Upper lobe of right lung (tissue), 1 donor: ENCODE measurements around the gene CRMP1. TPM values are rescaled to one million over a fixed set of nuclear protein-coding genes. Genes with fewer than 3 reads are reported as not detected.

ENCODE experiments used
- ATAC-seq: fragments of 200-7000 bp; cut with Tn5 transposase; one replicate; pipeline ENCODE4 v1.9.1; 2020; ENCODE audit warnings: mild to moderate bottlenecking, moderate library complexity
- DNase-seq: peaks from one replicate; pipeline ENCODE4 v3.0.0-alpha.2; 2020
- H3K27ac ChIP-seq: fragments of 200-600 bp; one replicate; pipeline ENCODE4 v1.8.0; 2022
- H3K27me3 ChIP-seq: fragments of 200-600 bp; one replicate; pipeline ENCODE4 v1.8.0; 2022; ENCODE audit warnings: mild to moderate bottlenecking
- H3K36me3 ChIP-seq: fragments of 200-600 bp; one replicate; pipeline ENCODE4 v1.8.0; 2022
- H3K4me1 ChIP-seq: fragments of 200-600 bp; one replicate; pipeline ENCODE4 v1.8.0; 2022
- H3K4me3 ChIP-seq: fragments of 200-600 bp; one replicate; pipeline ENCODE4 v1.8.0; 2022; ENCODE audit warnings: mild to moderate bottlenecking
- H3K9me3 ChIP-seq: fragments of 200-600 bp; one replicate; pipeline ENCODE4 v1.8.0; 2022
- intact Hi-C: fragments of 100-400 bp; cut with DNase I; formaldehyde crosslinking; loops from one replicate; pipeline ENCODE4 v1.11.0; 2022
- total RNA-seq: library from RNA; stranded (reverse); fragmentation: NEBNext Ultra II Directional; extraction: Animal tissue kit (Norgen Biotek cat#: 25700); gene quantifications from one replicate; pipeline ENCODE4 v1.2.1, GENCODE V29; 2021
- TF ChIP-seq, protein P1 (sequence below): fragments of 200-600 bp; IDR thresholded peaks from one replicate; pipeline ENCODE4 v1.8.0; 2022; ENCODE audit warnings: antibody characterized with exemption
- donor health status: DM: no; HTN: yes; CAD: no; lungs with severe emphysema.

Gene CRMP1
- total RNA-seq, 1 donor from 2014 or later: 6.1 TPM

DNA sequence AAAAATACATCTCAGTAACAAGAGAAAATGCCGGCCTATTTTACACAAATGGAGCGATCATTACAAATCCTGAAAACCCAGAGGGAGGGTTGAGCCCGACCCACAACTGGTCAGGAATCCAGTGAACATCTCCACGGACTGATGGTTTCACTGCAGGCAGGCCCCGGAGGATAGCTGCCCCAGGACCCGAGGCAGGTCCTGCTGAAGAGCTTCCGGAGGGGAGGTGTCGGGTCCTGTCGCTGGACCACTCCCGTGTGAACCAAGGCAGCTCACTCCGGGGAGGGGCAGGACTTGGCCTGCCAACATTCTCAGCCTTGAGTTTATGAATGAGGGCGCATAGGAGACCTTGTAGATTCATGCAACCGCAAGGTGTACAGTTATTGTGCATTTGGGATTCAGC is 4.8 kb upstream of the CRMP1 start:
- intact Hi-C loops: no loop called here
- Histone ChIP-seq H3K9me3 (no peaks in the 10 kb centered on the region), H3K27ac (no peak overlapping the region), H3K36me3 (no peaks in the 10 kb centered on the region), H3K4me1 (no peaks in the 10 kb centered on the region), H3K27me3 (peaks cover 25% of the 10 kb centered on the region), H3K4me3 (no peak overlapping the region)
- DNase-seq (no peak), ATAC-seq (no peak)
- TF ChIP-seq, protein P1, sequence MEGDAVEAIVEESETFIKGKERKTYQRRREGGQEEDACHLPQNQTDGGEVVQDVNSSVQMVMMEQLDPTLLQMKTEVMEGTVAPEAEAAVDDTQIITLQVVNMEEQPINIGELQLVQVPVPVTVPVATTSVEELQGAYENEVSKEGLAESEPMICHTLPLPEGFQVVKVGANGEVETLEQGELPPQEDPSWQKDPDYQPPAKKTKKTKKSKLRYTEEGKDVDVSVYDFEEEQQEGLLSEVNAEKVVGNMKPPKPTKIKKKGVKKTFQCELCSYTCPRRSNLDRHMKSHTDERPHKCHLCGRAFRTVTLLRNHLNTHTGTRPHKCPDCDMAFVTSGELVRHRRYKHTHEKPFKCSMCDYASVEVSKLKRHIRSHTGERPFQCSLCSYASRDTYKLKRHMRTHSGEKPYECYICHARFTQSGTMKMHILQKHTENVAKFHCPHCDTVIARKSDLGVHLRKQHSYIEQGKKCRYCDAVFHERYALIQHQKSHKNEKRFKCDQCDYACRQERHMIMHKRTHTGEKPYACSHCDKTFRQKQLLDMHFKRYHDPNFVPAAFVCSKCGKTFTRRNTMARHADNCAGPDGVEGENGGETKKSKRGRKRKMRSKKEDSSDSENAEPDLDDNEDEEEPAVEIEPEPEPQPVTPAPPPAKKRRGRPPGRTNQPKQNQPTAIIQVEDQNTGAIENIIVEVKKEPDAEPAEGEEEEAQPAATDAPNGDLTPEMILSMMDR: no peak

DNA sequence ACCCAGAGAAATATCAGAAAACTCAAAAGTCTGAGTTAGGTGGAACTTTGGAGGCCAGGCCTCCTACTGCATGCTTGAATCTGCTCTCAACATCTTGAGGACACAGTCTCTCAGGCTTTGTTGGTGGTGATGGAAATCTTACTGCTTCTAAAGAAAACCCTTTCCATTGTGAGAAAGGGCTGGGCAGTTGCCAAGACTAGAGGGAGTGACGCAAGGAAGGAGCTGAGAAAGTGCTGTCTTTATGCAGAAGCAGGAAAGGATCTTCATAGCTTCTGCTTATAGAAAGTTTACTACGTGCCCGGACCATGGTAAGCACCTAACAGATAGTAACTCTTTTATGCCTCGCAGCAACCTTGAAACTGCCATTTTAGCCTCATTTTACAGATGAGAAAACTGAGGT is 2.4 kb upstream of the CRMP1 start:
- ATAC-seq (no peak), DNase-seq (no peak)
- TF ChIP-seq, protein P1: no peak
- Histone ChIP-seq H3K4me3 (no peak overlapping the region), H3K36me3 (no peaks in the 10 kb centered on the region), H3K27me3 (peaks cover 37% of the 10 kb centered on the region), H3K9me3 (no peaks in the 10 kb centered on the region), H3K27ac (no peak overlapping the region), H3K4me1 (peaks cover 5% of the 10 kb centered on the region)
- intact Hi-C loops: no loop called here

DNA sequence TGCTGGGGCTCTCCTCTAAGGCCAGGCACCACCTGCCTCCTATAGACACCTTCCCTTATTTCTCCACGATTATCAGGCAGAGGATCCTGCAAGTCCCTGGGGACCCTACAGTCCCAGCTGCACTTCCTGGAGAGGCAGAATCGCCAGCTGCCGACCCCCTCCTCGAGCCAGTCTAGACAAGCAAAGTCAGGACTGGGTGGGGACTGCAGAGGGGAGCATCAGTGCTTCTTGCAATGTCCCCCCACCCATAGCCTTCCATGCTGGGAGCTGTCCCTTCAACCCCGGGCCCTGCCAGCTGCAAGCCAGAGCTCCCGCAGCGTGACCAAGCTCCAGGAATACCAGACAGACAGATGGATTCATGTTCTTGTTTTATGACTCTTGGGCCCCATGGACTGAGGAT is 1.4 kb upstream of the CRMP1 start:
- Histone ChIP-seq H3K27ac (no peak overlapping the region), H3K27me3 (peaks cover 48% of the 10 kb centered on the region), H3K4me3 (no peak overlapping the region), H3K36me3 (no peaks in the 10 kb centered on the region), H3K9me3 (no peaks in the 10 kb centered on the region), H3K4me1 (peaks cover 5% of the 10 kb centered on the region)
- intact Hi-C loops: no loop called here
- ATAC-seq (no peak), DNase-seq (no peak)
- TF ChIP-seq, protein P1: no peak

DNA sequence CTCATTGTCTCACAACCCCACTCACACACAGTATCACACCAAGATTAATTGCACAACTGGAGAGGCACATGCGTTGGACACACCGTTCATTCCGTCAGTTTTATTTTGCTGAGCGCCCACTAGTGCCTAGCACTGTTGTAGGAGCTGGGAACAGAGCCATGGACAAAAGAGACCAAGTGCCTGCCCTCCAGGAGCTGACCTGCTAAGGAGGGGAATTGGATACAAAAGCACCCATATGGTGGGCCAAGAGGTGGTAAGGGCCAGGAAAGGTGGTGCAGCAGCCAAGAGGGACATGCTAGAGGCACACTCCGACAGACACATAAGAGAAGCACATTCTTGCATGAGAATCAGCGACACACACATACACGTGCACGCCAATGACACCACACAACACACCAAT is 705 bp upstream of the CRMP1 start:
- H3K27me3 ChIP-seq: peaks cover 54% of the 10 kb centered on the region
- intact Hi-C loops: no loop called here
- H3K4me1 ChIP-seq: peaks cover 5% of the 10 kb centered on the region
- no peak for DNase-seq
- TF ChIP-seq, protein P1: no peak
- no peak overlapping the region for H3K27ac ChIP-seq
- no peaks in the 10 kb centered on the region for H3K9me3 ChIP-seq
- no peak for ATAC-seq
- no peak overlapping the region for H3K4me3 ChIP-seq
- no peaks in the 10 kb centered on the region for H3K36me3 ChIP-seq

DNA sequence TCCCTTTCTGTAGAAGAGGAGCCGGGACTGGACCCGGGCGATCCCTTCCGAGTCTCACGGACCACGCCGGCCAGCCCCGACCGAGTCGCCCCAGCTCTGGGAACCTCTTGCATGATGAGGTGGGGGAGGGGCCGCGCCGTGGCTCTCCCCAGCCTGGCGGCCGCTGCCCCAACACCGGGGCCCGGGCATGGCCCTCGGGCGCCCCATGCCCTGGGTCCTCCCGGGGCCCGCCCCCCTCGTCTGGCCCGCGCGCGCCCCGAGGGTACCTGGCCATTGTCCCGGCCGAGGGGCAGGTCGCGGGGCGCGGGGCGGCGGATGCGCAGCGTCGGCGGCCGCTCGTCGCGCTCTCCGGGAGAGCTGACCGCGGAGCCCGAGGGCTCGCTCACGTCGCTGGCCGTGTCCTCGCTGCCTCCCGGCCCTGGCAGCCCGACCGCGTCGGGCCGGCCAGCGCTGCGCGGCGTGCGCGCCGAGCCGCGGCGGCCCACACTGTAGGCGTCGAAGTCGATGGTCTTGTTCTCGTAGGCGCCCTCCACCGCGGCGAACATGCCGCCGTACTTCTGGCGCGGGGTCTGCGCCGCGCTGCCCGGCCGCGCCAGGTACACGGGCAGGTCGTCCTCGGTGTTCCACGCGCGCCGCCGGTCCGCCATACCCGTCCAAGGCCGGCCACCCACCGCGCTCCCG is 423 bp downstream of the CRMP1 start:
- H3K27ac ChIP-seq: no peak overlapping the region
- no peak for ATAC-seq
- H3K27me3 ChIP-seq: peaks cover 66% of the 10 kb centered on the region
- intact Hi-C loops: no loop called here
- no peaks in the 10 kb centered on the region for H3K36me3 ChIP-seq
- H3K9me3 ChIP-seq: no peaks in the 10 kb centered on the region
- H3K4me3 ChIP-seq: no peak overlapping the region
- TF ChIP-seq, protein P1: no peak
- H3K4me1 ChIP-seq: peaks cover 10% of the 10 kb centered on the region
- no peak for DNase-seq
